Body of pancreas (tissue), 4 donors: Measurements from ENCODE around the gene COL7A1.

Source experiments
- CTCF ChIP-seq, 7 experiments: fragments of 450-650 bp in 4 of 7; fragments of 200-600 bp in 3 of 7; sonication (generic) in 3 of 7; IDR thresholded peaks; one replicate each; pipeline ENCODE4 v1.5.1; 2016 to 2019; ENCODE audit warnings: antibody characterized with exemption in 7 of 7
- POLR2A ChIP-seq, 3 donors: fragments of 450-650 bp; IDR thresholded peaks; one replicate each; pipeline ENCODE4 v1.6.1; 2016; ENCODE audit warnings: antibody characterized with exemption in 3 of 3, mild to moderate bottlenecking in 2 of 3

GRCh38 chr3:48625600-48625999 is 30.5 kb upstream of the COL7A1 start:
- no peak for TF ChIP-seq POLR2A (IDR thresholded peaks at IDR 0.05)
- no peak for TF ChIP-seq CTCF (IDR thresholded peaks at IDR 0.05)
